GM19035 (cell line): ENCODE data around the gene OSGIN1.

Source experiments
- ATAC-seq: cut with Tn5 transposase; IDR thresholded peaks from one replicate; pipeline ENCODE4 v1.9.1; 2021; ENCODE audit not compliant: unreplicated experiment

The OSGIN1 gene

DNA sequence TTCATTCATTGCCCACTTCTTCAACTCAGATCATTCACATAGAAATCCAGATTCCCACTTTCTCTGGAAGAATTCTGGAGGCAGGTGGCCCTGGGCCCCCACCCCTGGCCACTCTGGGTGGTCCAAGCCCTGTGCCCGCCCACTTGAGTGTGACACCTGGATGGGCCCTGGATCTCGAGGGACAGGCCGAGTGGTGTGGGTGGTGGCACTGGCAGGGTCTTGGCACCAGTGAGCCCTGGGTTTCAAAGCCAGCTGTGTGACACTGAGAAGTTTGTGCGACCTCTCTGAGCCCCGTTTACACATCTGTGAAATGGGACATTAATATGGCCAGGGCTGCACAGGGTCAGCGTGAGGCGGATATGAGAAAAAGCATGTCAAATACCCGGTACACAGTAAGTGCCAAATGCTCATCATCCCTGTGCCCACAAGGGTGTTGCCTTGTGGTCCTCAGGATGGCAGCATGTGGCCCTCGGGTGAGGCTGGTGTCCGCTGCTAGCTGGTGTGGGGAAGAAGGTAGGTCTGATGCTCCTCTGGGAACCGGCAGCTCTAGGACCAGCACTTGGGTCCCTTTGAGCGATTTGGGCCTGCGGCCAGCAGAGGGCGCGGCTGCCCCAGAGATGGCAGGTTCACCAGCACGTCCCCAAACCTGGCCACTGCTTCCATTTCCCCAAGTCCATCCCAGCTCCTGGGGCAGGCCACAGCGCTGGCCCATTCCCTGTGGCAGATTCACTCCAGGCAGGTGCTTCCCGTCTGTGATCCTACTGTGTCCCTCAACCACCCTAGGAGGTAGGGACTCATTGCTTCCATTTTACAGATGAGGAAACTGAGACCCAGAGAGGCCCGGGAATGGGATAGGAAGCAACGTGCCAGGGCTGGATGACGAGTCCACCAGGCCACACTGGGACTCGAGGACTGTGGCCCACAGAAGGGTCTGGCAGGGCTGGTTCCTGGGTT lies 3.6 kb downstream of the OSGIN1 start:
- ATAC-seq = peak; percentile 66

- ATAC-seq = no peak
Observed at GRCh38 chr16:83957296-83957855, 4.3 kb downstream of the OSGIN1 start.

- no peak for ATAC-seq
Observed at GRCh38 chr16:83958137-83958845, 5.3 kb downstream of the OSGIN1 start.

GRCh38 chr16:83958846-83959565 lies 6.0 kb downstream of the OSGIN1 start:
- no peak for ATAC-seq

GRCh38 chr16:83959656-83960434 lies 6.8 kb downstream of the OSGIN1 start:
- ATAC-seq = no peak

- ATAC-seq = no peak
Observed at GRCh38 chr16:83960521-83961249, 7.6 kb downstream of the OSGIN1 start.

DNA sequence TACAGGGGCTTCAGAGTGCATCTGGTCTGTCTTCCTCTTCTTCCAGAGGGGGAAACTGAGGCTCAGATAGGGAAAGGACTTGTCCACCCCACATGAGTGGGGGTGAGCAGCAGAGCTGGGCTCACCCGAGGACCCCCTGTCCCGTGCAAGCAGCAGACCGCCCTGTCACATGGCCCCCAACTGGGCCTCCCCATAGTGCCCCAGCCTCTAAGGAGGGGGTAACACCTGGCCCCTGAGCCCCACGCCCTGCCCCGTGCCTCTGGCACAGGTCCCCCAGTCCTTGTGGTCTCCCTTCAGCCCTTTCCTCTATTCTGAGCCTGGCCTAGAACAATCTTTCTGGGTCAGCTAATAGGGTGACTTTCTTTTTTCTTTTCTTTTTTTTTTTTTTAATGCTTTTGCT lies 8.6 kb downstream of the OSGIN1 start:
- ATAC-seq = no peak

DNA sequence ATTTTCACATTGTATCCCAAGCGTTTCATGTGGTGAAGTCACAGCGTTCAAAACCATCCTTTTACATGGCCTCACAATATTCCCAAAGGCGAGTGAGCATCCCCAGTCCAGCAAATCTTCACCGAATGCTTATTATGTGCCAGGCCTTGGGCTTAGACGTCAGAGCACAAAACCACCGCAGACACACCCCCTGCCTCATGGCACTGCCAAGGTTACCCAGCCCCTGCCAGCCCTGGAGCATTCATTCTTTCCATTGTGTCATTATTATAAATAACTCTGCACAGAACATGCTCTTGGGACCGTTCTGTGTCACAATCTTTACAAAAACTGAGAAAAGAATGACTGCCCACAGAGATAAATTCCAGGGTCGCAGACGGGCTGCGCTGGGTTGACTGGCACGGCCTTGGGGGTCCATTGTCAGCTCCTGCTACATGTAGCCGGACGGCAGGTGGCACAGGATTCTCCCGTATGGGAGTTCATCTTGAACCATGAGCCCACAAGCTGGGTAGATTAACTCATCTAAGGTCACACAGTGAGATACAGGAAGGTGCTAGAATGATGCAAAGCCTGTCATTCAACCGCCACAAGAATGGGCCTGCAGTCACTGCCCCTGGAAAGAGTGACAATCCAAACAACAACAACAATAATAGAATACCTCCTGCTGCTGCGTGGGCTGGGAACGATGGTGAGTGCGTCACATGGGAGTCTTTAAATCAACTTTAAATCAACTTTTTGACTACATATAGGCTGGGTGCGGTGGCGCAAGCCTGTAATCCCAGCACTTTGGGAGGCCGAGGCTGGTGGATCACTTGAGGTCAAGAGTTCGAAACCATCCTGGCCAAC lies 10.5 kb downstream of the OSGIN1 start:
- ATAC-seq = no peak

DNA sequence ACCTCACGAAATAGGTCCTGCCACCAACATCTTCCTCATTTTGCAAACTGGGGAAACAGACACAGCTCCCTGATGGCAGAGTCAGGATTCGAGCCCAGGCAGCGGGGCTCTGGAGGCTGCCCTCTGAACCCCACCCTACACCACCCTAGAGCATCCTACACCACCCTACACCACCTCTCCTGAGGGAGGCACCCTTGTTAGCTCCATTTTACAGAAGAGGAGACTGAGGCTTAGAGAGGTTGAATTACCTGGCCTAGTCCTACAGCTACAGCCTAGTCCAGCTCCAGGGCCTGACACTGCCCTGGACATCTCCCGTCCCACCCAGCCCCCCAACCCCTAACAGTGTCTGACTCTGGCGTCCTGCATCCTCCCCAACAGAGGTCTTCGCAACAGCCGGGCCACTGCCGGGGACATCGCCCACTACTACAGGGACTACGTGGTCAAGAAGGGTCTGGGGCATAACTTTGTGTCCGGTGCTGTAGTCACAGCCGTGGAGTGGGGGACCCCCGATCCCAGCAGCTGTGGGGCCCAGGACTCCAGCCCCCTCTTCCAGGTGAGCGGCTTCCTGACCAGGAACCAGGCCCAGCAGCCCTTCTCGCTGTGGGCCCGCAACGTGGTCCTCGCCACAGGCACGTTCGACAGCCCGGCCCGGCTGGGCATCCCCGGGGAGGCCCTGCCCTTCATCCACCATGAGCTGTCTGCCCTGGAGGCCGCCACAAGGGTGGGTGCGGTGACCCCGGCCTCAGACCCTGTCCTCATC lies 11.8 kb downstream of the OSGIN1 start:
- ATAC-seq = no peak

DNA sequence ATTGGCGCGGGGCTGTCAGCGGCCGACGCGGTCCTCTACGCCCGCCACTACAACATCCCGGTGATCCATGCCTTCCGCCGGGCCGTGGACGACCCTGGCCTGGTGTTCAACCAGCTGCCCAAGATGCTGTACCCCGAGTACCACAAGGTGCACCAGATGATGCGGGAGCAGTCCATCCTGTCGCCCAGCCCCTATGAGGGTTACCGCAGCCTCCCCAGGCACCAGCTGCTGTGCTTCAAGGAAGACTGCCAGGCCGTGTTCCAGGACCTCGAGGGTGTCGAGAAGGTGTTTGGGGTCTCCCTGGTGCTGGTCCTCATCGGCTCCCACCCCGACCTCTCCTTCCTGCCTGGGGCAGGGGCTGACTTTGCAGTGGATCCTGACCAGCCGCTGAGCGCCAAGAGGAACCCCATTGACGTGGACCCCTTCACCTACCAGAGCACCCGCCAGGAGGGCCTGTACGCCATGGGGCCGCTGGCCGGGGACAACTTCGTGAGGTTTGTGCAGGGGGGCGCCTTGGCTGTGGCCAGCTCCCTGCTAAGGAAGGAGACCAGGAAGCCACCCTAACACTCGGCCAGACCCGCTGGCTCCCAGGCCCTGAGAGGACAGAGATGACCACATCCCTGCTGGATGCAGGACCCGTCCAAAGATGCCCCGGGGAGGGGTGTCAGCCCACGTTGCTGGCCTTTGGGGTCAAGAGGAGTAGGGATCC lies 12.6 kb downstream of the OSGIN1 start:
- ATAC-seq = no peak

GRCh38 chr16:83966153-83966696 lies 13.2 kb downstream of the OSGIN1 start:
- ATAC-seq = no peak

DNA sequence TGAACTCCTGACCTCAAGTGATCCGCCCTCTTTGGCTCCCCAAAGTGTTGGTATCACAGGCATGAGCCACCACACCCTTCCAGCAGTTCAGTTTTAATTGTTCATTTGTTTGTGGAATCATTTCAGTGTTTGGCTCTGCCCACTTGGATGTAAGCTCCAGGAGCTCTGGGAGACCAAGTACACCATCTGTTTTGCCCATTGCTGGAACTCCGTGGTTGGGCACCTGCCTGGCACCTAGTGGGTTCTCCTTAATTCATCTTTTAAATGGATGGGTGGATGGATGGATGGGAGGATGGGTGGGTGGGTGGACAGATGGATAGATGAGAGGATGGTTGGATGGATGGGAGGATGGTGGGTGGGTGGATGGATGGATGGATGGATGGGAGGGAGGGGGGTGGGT lies 14.1 kb downstream of the OSGIN1 start:
- ATAC-seq = no peak

- no peak for ATAC-seq
Observed at GRCh38 chr16:83967838-83968305, 14.8 kb downstream of the OSGIN1 start, which contains the start of gene NECAB2. TSS of gene NECAB2 (plus strand) at chr16:83968244. CDS start at chr16:83968649, 405 bp downstream.

- no peak for ATAC-seq
Observed at GRCh38 chr16:83968306-83968851, 15.3 kb downstream of the OSGIN1 start.

GRCh38 chr16:83968891-83969649 lies 16.0 kb downstream of the OSGIN1 start:
- ATAC-seq = no peak
